IMR-90 (cell line): Measurements from ENCODE around the gene SLCO3A1. TPM values are rescaled to one million over a fixed set of nuclear protein-coding genes. Genes with fewer than 3 reads are reported as not detected.

Experiments used
- ATAC-seq: fragments of 200-7000 bp; cut with Tn5 transposase; 2 replicates; pipeline ENCODE4 v1.9.1; 2020; ENCODE audit warnings: low read depth, mild to moderate bottlenecking, moderate library complexity
- BruUV-seq: library from RNA; stranded (reverse); fragments of 400-500 nt; replicated peaks from 2 replicates; lab custom pipeline; 2021; lab: Mats Ljungman, UMichigan
- CTCF ChIA-PET: fragments of 300-600 bp; formaldehyde crosslinking; extraction: SDS; loops from one replicate; lab custom pipeline; 2021; ENCODE audit warnings: antibody characterized with exemption; lab: Yijun Ruan, JAX
- POLR2A ChIA-PET: fragments of 300-600 bp; sonication (Branson Sonifier 250); formaldehyde crosslinking; loops from one replicate; lab custom pipeline; 2022; ENCODE audit warnings: antibody characterized with exemption; ENCODE audit not compliant: unreplicated experiment; lab: Charles Lee
- DNase-seq: peaks from one replicate; pipeline ENCODE4 v3.0.0; 2013
- H2AFZ ChIP-seq: replicated peaks from 2 replicates; pipeline ENCODE3; 2013; ENCODE audit warnings: low read length, mild to moderate bottlenecking; ENCODE audit not compliant: poor library complexity
- H2AK5ac ChIP-seq: 2 replicates; pipeline ENCODE4 v1.6.1; 2013; ENCODE audit warnings: low read depth, low read length, inconsistent platforms
- H2AK9ac ChIP-seq: replicated peaks from 2 replicates; pipeline ENCODE3; 2013; ENCODE audit warnings: mild to moderate bottlenecking, low read depth, low read length, moderate library complexity; ENCODE audit not compliant: poor library complexity
- H2BK120ac ChIP-seq: 2 replicates; pipeline ENCODE4 v1.6.1; 2013; ENCODE audit warnings: low read depth, low read length, inconsistent platforms
- H2BK15ac ChIP-seq: 3 replicates; pipeline ENCODE4 v1.6.1; 2013; ENCODE audit warnings: low read depth, low read length, inconsistent platforms
- H2BK20ac ChIP-seq: 2 replicates; pipeline ENCODE4 v1.6.1; 2013; ENCODE audit warnings: low read depth, mild to moderate bottlenecking, inconsistent platforms, low read length, moderate library complexity
- H2BK5ac ChIP-seq: 2 replicates; pipeline ENCODE4 v1.6.1; 2013; ENCODE audit warnings: mild to moderate bottlenecking, low read depth, low read length, inconsistent platforms; ENCODE audit not compliant: poor library complexity, severe bottlenecking
- H3K14ac ChIP-seq: replicated peaks from 2 replicates; pipeline ENCODE4 v1.6.1; 2013; ENCODE audit warnings: low read depth, low read length, inconsistent platforms
- H3K18ac ChIP-seq: 2 replicates; pipeline ENCODE4 v1.6.1; 2013; ENCODE audit warnings: low read depth, low read length, control low read depth
- H3K23ac ChIP-seq: 2 replicates; pipeline ENCODE4 v1.6.1; 2013; ENCODE audit warnings: low read depth, low read length, inconsistent platforms
- H3K27ac ChIP-seq: 2 replicates; pipeline ENCODE4 v1.5.1; 2013; ENCODE audit warnings: mild to moderate bottlenecking, control low read depth, low read length; ENCODE audit not compliant: insufficient read depth
- H3K27me3 ChIP-seq: 2 replicates; pipeline ENCODE4 v1.6.1; 2013; ENCODE audit warnings: low read length; ENCODE audit not compliant: control insufficient read depth, insufficient read depth
- H3K36me3 ChIP-seq: 2 replicates; pipeline ENCODE4 v1.6.1; 2013; ENCODE audit warnings: low read length, mixed read lengths; ENCODE audit not compliant: control insufficient read depth, insufficient read depth
- H3K4ac ChIP-seq: 2 replicates; pipeline ENCODE4 v1.6.1; 2013; ENCODE audit warnings: low read depth, low read length, inconsistent platforms
- H3K4me1 ChIP-seq: 2 replicates; pipeline ENCODE4 v1.6.1; 2013; ENCODE audit warnings: low read length, mixed read lengths; ENCODE audit not compliant: control insufficient read depth, insufficient read depth
- H3K4me2 ChIP-seq: 2 replicates; pipeline ENCODE4 v1.6.1; 2013; ENCODE audit warnings: low read depth, mild to moderate bottlenecking, control low read depth, low read length, moderate library complexity
- H3K4me3 ChIP-seq: 2 replicates; pipeline ENCODE4 v1.5.1; 2013; ENCODE audit warnings: low read depth, mild to moderate bottlenecking, control low read depth, low read length, moderate library complexity; ENCODE audit not compliant: insufficient read depth
- H3K56ac ChIP-seq: 2 replicates; pipeline ENCODE4 v1.6.1; 2013; ENCODE audit warnings: low read length, inconsistent platforms; ENCODE audit not compliant: insufficient read depth; ENCODE audit errors: extremely low read depth
- H3K79me1 ChIP-seq, 2 experiments: 2 replicates each; pipeline ENCODE4 v1.6.1; 2013; ENCODE audit warnings: low read length in 2 of 2, inconsistent platforms in 1 of 2, low read depth in 1 of 2
- H3K9ac ChIP-seq: 2 replicates; pipeline ENCODE4 v1.6.1; 2013; ENCODE audit warnings: low read depth, low read length, control low read depth
- H3K9me1 ChIP-seq: 2 replicates; pipeline ENCODE4 v1.6.1; 2013; ENCODE audit warnings: low read length, inconsistent platforms; ENCODE audit not compliant: insufficient read depth
- H3K9me3 ChIP-seq: 2 replicates; pipeline ENCODE4 v1.6.1; 2013; ENCODE audit warnings: low read length; ENCODE audit not compliant: control insufficient read depth, insufficient read depth
- H4K20me1 ChIP-seq: 2 replicates; pipeline ENCODE4 v1.6.1; 2013; ENCODE audit warnings: low read length, inconsistent platforms; ENCODE audit not compliant: insufficient read depth
- H4K5ac ChIP-seq: 2 replicates; pipeline ENCODE4 v1.6.1; 2013; ENCODE audit warnings: mild to moderate bottlenecking, low read depth, low read length, control low read depth
- H4K8ac ChIP-seq, 2 experiments: 2 replicates each; pipeline ENCODE4 v1.6.1; 2013; ENCODE audit warnings: low read depth in 2 of 2, low read length in 2 of 2, control low read depth in 1 of 2, inconsistent platforms in 1 of 2
- H4K91ac ChIP-seq: 2 replicates; pipeline ENCODE4 v1.6.1; 2013; ENCODE audit warnings: low read depth, low read length, inconsistent platforms; ENCODE audit not compliant: insufficient read depth
- CEBPB ChIP-seq: IDR thresholded peaks from 2 replicates; pipeline ENCODE4 v1.6.1; 2012; ENCODE audit warnings: low read depth, low read length, improper control_type of control experiment
- CHD1 ChIP-seq: IDR thresholded peaks from 2 replicates; pipeline ENCODE4 v1.6.1; 2012; ENCODE audit warnings: low read depth, low read length, improper control_type of control experiment
- NFE2L2 ChIP-seq: fragments of 150-350 bp; IDR thresholded peaks from 2 replicates; pipeline ENCODE4 v1.6.1; 2016; ENCODE audit warnings: low read depth, mild to moderate bottlenecking, low read length
- WGBS, 2 experiments: methylation state at CpG; one replicate each; pipeline versions ENCODE4 v1.1.5 to v1.1.7; 2013; ENCODE audit warnings: missing lambda C conversion rate in 2 of 2; ENCODE audit not compliant: insufficient read length in 1 of 2; ENCODE audit errors: extremely low coverage in 2 of 2; 5-methylcytosine and 5-hydroxymethylcytosine counted together
- dilution Hi-C: fragments of 300-500 bp; cut with HindIII; formaldehyde crosslinking; loops from one replicate; pipeline ENCODE4 v1.14.3; 2018; ENCODE audit warnings: low sequenced_read_pairs; ENCODE audit not compliant: unreplicated experiment
- in situ Hi-C: fragments of 300-500 bp; cut with MboI; formaldehyde crosslinking; loops from 3 replicates; pipeline ENCODE4 v1.14.3; 2019; ENCODE audit warnings: low sequenced_read_pairs, inconsistent platforms, mixed read lengths
- intact Hi-C: fragments of 100-400 bp; cut with micrococcal nuclease; formaldehyde crosslinking; loops from 2 replicates; pipeline ENCODE4 v1.10.0; 2022
- polyA plus RNA-seq, 3 experiments: library from polyadenylated mRNA; depleted of rRNA; stranded (reverse); fragments of >200 nt; gene quantifications; 2 replicates each; pipeline ENCODE4 v1.2.3, GENCODE V29; 2012; ENCODE audit warnings: low replicate concordance in 1 of 3
- total RNA-seq: library from RNA; depleted of rRNA; stranded (reverse); fragments of >200 nt; gene quantifications from 2 replicates; pipeline ENCODE4 v1.2.3, GENCODE V29; 2012

SLCO3A1 gene
- total and polyA plus RNA-seq, 2 of the 4 experiments (the other 2 are of a cell fraction): 4.7 to 8.1 TPM

- Histone ChIP-seq H2BK20ac (no peak overlapping the region), H3K56ac (no peak overlapping the region), H3K4ac (no peak overlapping the region), H3K14ac (no peak overlapping the region), H3K18ac (no peak overlapping the region), H3K4me3 (no peak overlapping the region), H4K91ac (no peak overlapping the region), H2AK5ac (no peak overlapping the region), H4K20me1 (no peaks in the 10 kb centered on the region), H3K79me1 (no peaks in the 10 kb centered on the region; a peak in 1 of 4 replicates), H2AFZ (no peak overlapping the region), H3K27ac (no peak overlapping the region), H3K9me1 (no peaks in the 10 kb centered on the region; the same call in 1 of the 2 replicates), H3K27me3 (no peaks in the 10 kb centered on the region), H3K4me2 (no peak overlapping the region), H4K8ac (no peak overlapping the region), H3K9me3 (no peaks in the 10 kb centered on the region), H3K9ac (no peak overlapping the region), H3K4me1 (no peaks in the 10 kb centered on the region; the same call in 1 of the 2 replicates), H2BK120ac (no peak overlapping the region), H2BK5ac (no peak overlapping the region), H2AK9ac (no peak overlapping the region), H3K23ac (no peak overlapping the region), H4K5ac (no peak overlapping the region), H2BK15ac (no peak overlapping the region), H3K36me3 (no peaks in the 10 kb centered on the region)
- TF ChIP-seq CEBPB: no peak
- no peak for TF ChIP-seq CHD1
- TF ChIP-seq NFE2L2: no peak
- BruUV-seq: no TSS peak
- ChIA-PET CTCF (no interaction called here), POLR2A (no interaction called here)
- in situ Hi-C loops (no loop called here), intact Hi-C loops (no loop called here), dilution Hi-C loops (no loop called here)
- DNase-seq: no peak
- WGBS, 2 experiments: 100% methylated on average over 1 of the region's 7 CpGs; no CpG with 5 or more reads in 1 of the 2 experiments
- no peak for ATAC-seq
Measured at GRCh38 chr15:91924183-91924582, 70.7 kb downstream of the SLCO3A1 start.
